Muscle of back (tissue), 11 donors: ENCODE data around the gene PLA2G2E. TPM values are rescaled to one million over a fixed set of nuclear protein-coding genes. Genes with fewer than 3 reads are reported as not detected.
"Not testable (repeated sequence)": the region's sequence is repeated elsewhere in the genome, so short reads cannot be mapped to it uniquely, and the experiment has no call there.

Experiments used
- DNase-seq, 3 donors: peaks; one replicate each; pipeline versions ENCODE4 v3.0.0 to v3.0.0-alpha.2; 2013
- polyA plus RNA-seq, 10 donors: library from polyadenylated mRNA; unstranded; fragments of 120-200 nt; gene quantifications; one replicate each; pipeline ENCODE4 v1.2.1, GENCODE V29; 2013; ENCODE audit not compliant: insufficient read length in 10 of 10

The PLA2G2E gene
- polyA plus RNA-seq, 10 donors = not detected

GRCh38 chr1:19932866-19933265 lies 9.4 kb upstream of the PLA2G2E start:
- DNase-seq = no peak

- DNase-seq = not testable (repeated sequence)
These were observed 3.7 kb upstream of the PLA2G2E start for GRCh38 chr1:19927130-19927421.

- no peak for DNase-seq
These were observed 3.1 kb upstream of the PLA2G2E start for GRCh38 chr1:19926296-19927129.

- DNase-seq = no peak
These were observed 2.1 kb upstream of the PLA2G2E start for GRCh38 chr1:19925342-19926070.

- DNase-seq = no peak
These were observed 533 bp upstream of the PLA2G2E start for GRCh38 chr1:19923953-19924346.

GRCh38 chr1:19922015-19922688 lies 1.3 kb downstream of the PLA2G2E start:
- DNase-seq = no peak

- DNase-seq = no peak
These were observed 2.1 kb downstream of the PLA2G2E start for GRCh38 chr1:19921310-19921709.

- DNase-seq = no peak
These were observed 3.2 kb downstream of the PLA2G2E start for GRCh38 chr1:19920132-19920710.

- peak; percentile 79 to 87 (median 84) for DNase-seq
These were observed 5.4 kb downstream of the PLA2G2E start for GRCh38 chr1:19918057-19918456.

- no peak for DNase-seq
These were observed 12.8 kb downstream of the PLA2G2E start for GRCh38 chr1:19910650-19911049.

- DNase-seq = no peak
These were observed 13.4 kb downstream of the PLA2G2E start for GRCh38 chr1:19909971-19910370.

GRCh38 chr1:19909392-19909791 lies 14.0 kb downstream of the PLA2G2E start:
- DNase-seq = no peak

GRCh38 chr1:19907456-19907855 lies 16.0 kb downstream of the PLA2G2E start:
- DNase-seq = no peak

- DNase-seq = no peak
These were observed 19.8 kb downstream of the PLA2G2E start for GRCh38 chr1:19903621-19904020.

- DNase-seq = no peak
These were observed 21.8 kb downstream of the PLA2G2E start for GRCh38 chr1:19901653-19902052.

- no peak for DNase-seq
These were observed 29.2 kb downstream of the PLA2G2E start for GRCh38 chr1:19894218-19894617.

GRCh38 chr1:19893687-19894086 lies 29.7 kb downstream of the PLA2G2E start:
- DNase-seq = no peak

- DNase-seq = no peak
These were observed 30.7 kb downstream of the PLA2G2E start for GRCh38 chr1:19892628-19893168.

- no peak for DNase-seq
These were observed 31.3 kb downstream of the PLA2G2E start for GRCh38 chr1:19892129-19892528.

GRCh38 chr1:19889656-19890055 lies 33.8 kb downstream of the PLA2G2E start:
- DNase-seq = no peak

GRCh38 chr1:19888112-19888511 lies 35.3 kb downstream of the PLA2G2E start:
- no peak for DNase-seq

GRCh38 chr1:19885821-19886220 lies 37.6 kb downstream of the PLA2G2E start:
- no peak for DNase-seq
